Measurements from ENCODE around the gene TAP1.

DNA sequence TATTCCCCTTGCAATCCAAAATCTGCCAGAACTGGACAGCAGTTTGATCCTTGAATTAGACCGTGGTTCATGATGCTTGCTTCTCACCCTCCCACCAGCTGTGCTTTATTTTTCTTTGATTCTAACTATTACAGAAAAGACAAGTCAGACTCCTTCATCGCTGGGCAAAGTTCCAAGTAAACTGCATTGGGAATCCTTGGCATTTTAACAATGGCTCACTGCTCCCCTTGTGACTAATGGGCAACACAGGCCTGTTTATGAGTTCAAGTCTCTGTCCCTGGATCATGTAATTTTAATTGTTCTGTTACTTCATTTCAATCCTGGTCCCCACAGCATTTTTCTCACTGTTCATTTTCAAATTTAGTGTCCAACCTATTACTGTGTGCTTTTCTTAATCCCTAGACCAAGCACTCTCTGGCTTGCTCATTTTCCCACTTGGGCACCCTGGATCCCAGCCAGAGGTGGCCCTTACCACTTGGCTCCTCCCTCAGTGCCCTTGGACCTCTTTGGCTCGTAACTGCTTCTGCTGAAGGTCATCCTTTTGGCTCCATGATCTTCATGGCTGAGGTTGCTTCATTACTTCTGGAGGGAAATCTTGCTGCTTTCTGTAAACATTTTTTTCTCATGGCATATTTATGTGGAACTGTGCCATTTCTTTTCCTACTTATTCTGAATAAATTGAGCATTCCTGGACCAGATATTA is 33.3 kb upstream of the TAP1 start:
- TF ChIP-seq RNF2 (IDR thresholded peaks at IDR 0.05; ENCODE audit: borderline replicate concordance, low read depth) (no peak), RAD21 (conservative IDR thresholded peaks at IDR 0.05 in 1 of 2, IDR thresholded peaks at IDR 0.05 in 1 of 2) (no peak), EP300 (IDR thresholded peaks at IDR 0.05) (no peak), MAZ (IDR thresholded peaks at IDR 0.05; ENCODE audit: borderline replicate concordance, low read depth, low read length) (no peak), RCOR1 (IDR thresholded peaks at IDR 0.05; ENCODE audit: low read depth, low read length) (no peak), MYC (IDR thresholded peaks at IDR 0.05; ENCODE audit: borderline replicate concordance, low read length) (no peak), JUNB (IDR thresholded peaks at IDR 0.05) (no peak), CHD2 (IDR thresholded peaks at IDR 0.05; ENCODE audit: low read length, partially characterized antibody) (no peak), POLR2A (IDR thresholded peaks at IDR 0.05; ENCODE audit: low read length) (no peak), NFE2L2 (conservative IDR thresholded peaks at IDR 0.05; ENCODE audit: low read length) (no peak)
- TF ChIP-seq, protein P1, sequence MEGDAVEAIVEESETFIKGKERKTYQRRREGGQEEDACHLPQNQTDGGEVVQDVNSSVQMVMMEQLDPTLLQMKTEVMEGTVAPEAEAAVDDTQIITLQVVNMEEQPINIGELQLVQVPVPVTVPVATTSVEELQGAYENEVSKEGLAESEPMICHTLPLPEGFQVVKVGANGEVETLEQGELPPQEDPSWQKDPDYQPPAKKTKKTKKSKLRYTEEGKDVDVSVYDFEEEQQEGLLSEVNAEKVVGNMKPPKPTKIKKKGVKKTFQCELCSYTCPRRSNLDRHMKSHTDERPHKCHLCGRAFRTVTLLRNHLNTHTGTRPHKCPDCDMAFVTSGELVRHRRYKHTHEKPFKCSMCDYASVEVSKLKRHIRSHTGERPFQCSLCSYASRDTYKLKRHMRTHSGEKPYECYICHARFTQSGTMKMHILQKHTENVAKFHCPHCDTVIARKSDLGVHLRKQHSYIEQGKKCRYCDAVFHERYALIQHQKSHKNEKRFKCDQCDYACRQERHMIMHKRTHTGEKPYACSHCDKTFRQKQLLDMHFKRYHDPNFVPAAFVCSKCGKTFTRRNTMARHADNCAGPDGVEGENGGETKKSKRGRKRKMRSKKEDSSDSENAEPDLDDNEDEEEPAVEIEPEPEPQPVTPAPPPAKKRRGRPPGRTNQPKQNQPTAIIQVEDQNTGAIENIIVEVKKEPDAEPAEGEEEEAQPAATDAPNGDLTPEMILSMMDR (IDR thresholded peaks at IDR 0.05) = no peak

Measured in A549 (cell line).